GM19463 (cell line): ENCODE results near the gene LRRC46.
A peak's percentile ranks its signal among the peaks of the same experiment; 100 is the strongest.

ENCODE experiments used
- ATAC-seq: cut with Tn5 transposase; IDR thresholded peaks from one replicate; pipeline ENCODE4 v1.9.1; 2021; ENCODE audit warnings: mild to moderate bottlenecking, moderate library complexity; ENCODE audit not compliant: unreplicated experiment

The LRRC46 gene

GRCh38 chr17:47829870-47830269, 1.6 kb upstream of the LRRC46 start:
- no peak for ATAC-seq

DNA sequence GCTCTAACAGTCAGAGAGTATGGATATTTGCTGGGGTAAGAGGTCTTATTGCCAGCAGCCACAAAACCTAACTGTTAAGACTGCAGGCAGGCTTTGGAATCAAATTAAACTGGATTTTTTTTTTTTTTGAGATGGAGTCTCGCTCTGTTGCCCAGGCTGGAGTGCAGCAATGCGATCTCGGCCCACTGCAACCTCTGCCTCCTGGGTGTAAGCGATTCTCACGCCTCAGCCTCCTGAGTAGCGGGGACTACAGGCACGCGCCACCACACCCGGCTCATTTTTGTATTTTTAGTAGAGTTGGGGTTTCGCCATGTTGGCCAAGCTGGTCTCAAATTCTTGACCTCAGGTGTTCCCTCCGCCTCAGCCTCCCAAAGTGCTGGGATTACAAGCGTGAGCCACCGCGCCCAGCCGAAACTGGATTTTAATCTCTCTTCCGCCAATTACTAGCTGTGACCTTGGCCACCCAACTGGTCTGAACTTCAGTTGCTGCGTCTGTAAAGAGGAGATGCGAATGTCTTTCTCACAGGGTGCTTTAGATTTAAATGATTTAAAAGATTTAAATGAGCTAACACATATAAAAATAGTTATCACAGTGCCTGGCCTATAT, 971 bp upstream of the LRRC46 start:
- no peak for ATAC-seq

DNA sequence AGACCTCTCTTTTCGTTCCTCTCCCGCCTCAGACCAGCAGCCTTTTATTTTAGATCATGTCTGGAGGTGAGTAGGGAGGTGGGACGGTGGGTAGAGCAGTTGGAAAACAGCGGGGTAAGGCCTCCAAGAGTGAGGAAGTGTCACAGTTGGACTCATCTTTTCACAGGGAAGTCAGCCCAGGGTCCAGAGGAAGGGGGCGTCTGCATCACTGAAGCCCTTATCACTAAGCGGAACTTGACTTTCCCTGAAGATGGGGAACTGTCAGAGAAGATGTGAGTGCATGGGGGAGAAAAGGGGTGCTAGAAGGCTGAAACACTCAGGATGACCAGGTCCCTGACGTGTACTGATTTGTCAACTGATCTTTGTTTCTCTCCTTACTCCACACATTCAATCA, 461 bp downstream of the LRRC46 start:
- ATAC-seq: no peak

GRCh38 chr17:47834756-47835155, 3.3 kb downstream of the LRRC46 start:
- no peak for ATAC-seq

GRCh38 chr17:47836601-47837000, 5.1 kb downstream of the LRRC46 start:
- no peak for ATAC-seq

DNA sequence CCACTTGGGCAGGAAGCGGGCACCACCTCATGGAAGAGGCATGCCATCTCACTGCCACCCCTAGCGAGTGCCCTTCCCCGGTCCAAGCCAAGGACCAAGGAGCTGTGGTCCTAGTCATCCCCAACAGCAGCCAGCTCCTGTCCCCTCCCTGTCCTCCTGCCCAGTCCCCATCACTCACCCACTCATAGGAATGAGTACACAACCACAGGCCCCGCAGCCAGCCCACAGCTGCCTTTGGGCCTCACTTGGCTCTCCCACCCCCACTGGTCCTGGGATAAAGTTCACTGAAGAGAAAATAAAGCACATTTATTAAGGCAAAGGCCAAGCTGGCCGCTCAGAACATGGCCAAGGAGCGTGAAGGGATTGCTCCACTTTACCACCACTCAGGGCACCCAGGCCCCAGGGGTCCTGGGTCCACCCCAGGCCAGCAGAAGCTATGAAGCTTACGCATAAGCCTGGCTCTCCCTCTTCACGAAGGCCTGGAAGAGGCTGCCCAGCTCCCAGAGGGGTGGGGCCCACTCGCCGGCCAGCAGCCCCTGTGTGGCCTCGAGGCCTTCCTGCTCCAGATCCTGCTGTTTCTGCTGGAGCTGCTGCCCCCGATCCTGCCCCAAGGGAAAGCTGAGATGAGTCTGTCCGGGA, 6.0 kb downstream of the LRRC46 start:
- ATAC-seq: no peak

- no peak for ATAC-seq
These were observed 7.2 kb downstream of the LRRC46 start for GRCh38 chr17:47838636-47839035.

GRCh38 chr17:47839071-47839470, 7.6 kb downstream of the LRRC46 start:
- no peak for ATAC-seq

DNA sequence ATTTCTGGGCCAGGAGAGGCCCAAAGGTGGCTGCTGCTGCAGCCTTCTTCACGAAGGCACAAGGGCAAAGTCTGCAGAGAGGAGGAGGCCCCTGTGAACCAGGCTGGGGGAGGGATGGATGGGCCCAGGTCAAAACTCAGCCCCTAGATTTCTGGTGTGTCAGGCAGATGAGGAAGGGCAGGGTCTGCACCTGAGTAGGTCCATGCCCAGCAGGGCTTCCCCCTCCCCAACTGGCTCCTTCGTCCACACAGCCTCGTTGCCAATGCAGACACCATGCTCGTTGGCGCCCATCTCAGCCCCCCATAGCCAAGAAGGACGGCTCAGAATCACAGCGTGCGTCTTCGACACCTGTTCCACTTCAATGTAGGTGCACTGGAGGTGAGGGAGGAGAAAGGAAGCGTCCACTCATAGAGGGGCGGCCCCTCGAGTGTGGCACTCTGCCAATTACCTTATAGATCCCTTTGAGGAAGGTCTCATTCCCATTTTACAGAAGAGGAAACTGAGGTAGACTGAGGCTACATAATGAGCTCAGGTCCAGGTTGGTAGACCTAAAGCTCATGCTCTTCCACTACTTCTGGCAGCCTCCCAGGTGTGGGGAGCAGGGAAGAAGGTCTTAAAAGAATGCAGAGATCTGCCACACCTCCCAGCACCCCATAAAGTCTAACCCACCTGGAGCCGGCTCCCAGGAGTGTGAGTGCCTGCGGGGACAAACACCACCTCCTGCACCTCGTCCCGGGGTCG, 8.7 kb downstream of the LRRC46 start:
- ATAC-seq: no peak

- ATAC-seq: peak; percentile 90
These were observed 9.4 kb downstream of the LRRC46 start, which contains the start of gene SCRN2 for GRCh38 chr17:47840742-47841487. SCRN2 (minus strand) TSS chr17:47841273; CDS start chr17:47840843, 430 bp downstream.

DNA sequence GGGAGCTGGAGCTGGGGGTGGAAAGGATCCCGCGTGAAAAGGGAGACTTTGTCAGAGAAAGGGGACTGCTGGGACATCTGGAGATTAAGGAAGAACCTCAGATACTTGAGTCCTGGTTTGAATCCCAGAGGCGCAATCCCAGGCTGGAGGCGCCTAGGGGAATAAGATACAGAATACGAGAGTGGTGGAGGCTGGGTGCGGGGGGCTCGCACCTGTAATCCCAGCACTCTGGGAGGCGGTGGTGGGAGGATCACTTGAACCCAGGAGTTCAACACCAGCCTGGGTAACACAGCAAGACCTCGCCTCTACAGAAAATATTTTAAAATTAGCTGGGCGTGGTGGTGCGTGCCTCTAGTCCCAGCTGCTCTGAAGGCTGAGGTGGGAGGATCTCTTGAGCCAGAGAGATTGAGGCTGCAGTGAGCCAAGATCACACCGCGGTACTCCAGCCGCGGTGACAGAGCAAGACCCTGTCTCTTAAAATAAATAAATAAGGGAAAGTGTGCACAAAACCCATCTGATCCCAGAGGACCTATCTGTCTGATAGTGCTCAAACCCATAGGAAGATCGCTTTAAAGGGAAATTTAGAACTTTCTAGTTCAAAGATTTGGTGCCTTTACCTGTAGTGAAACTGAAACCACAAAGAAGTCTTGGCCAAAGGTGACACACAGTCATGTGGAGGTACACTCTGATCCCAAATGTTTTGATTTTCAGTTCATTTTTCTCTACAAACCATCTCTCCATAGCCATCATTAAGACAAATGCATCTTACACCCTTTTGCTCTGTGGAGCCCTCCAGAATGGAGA, 10.2 kb downstream of the LRRC46 start:
- ATAC-seq: no peak

GRCh38 chr17:47843391-47843730, 11.9 kb downstream of the LRRC46 start:
- no peak for ATAC-seq

DNA sequence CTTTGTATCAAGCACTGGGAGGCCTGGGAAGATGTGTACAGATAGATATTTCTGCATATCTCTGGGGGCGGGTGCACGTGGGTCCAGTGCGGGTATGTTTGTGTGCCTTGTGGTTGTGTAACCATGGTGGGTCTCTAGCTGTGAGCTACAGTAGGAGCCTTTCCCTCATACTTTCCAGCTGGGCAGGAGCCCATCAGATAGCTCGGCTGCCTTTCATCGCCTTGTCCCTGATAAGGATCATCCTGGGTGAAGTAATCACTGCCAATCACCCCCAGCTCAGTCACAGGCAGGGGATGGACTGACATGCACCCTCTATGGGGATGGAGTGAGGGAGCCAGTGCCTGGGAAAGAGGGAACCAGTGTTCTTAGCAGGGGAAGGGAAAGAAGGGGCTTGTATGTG, 12.8 kb downstream of the LRRC46 start:
- ATAC-seq: no peak

DNA sequence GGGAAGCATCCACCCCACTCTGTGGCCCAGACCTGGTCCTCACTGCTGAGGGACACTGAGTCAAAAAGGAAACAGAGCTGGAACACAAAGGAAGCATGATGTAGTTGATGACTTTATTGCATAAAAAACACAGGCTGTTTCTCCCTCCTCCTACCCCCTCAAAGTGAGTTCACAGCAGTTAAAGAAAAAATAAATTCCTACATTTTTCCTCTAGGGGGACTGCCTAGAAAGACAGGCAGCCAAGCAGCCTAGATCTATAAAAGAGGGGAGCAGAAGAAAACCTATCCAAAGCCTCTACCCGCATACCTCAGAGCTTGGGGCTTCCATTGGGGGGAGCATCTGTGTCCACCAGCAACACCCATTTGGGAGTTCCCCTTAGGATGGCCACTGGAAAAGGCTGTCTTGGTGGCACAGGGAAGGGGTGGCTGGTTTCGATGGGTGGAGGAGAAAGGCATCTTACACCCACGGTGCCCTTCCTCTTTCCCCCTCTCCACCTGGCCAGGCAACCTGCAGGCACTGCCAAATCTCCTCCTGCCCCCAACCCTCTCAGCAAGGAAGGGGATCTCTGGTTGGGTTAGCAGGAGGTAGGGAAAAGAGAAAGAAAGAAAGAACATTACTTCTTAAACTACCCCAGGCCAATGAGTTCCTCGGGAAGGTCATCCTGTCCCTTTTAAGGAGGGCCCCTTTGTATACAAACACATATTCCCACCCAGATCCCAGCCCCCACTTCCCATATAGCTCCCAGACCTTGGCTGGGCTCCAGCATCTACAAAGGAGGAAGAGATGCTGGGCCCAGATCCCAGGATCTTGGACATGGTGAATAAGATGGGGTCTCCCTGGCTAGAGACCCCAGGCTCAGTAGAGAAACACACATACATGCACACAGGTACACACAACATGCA, 13.6 kb downstream of the LRRC46 start:
- no peak for ATAC-seq

GRCh38 chr17:47845716-47846075, 14.2 kb downstream of the LRRC46 start:
- ATAC-seq: no peak

DNA sequence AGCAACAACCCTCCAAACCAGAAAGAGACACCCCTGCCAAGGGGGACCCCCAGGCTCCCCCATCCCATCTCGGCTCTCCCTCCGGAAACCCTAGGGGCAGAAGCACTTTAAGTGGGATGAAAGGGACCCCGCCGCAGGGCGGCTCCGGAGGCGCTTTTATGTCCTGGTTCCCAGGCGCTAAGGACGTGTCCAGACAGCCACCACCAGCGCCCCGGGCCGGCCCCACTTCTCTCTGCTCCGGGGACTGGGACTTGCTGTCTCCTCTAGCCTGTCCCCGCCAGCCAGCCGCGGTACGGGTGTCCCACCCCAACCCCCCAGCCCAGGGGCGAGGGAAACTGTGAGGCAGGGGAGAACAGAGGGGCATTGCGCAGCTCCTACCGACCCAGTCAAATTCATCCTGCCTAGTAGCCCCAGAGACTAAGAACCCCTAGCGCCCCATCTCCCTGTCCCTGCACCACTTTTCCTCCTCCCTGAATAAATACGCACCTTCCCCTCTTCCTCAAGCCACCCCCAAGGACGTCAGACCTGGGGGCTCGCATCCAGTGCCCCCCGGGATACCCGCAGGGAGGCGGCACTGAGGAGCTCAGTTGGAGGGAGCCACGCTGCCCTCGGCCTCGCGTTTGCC, 15.4 kb downstream of the LRRC46 start:
- ATAC-seq: no peak

DNA sequence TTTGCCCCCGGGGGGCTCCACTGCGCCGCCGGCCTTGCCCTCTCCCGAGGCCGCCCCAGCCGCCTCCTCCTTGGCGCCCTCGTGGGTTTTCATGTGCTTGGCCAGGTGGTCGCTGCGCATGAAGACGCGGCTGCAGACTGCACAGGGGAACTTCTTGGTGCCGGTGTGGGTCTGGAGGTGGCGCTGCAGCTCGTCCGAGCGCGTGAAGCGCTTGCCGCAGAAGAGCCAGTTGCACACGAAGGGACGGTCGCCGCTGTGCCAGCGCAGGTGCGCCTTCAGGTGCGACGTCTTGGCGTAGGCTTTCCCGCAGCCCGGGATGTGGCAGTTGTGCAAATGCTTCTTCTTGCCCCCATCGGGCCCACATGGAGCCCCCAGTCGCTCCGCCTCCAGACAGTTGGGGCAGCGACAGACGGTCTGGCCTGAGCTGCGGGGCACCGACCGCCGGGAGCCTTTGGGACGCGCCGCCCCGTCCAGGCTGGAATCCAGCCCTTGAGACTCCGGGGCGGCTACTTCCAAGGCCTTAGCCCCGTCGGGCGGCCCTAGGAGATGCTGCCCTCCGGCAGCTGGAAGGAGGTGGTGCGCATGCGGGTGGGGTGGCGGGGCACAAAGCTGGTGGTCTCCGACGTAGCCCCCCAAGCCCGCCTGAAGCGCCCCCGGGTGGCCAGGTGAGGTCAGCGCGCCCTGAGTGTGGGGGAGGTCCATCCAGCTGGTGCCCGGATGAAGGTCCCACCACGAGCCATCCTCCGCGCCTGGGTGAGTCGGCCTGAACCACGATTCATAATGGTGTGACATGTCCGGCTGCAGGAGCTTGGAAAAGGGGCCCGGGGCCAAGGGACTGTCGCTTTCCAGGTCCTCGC, 16.1 kb downstream of the LRRC46 start:
- ATAC-seq: no peak

- ATAC-seq: no peak
These were observed 16.7 kb downstream of the LRRC46 start for GRCh38 chr17:47848198-47848513.

GRCh38 chr17:47850373-47850691, 18.9 kb downstream of the LRRC46 start:
- no peak for ATAC-seq
